NCI-H2029 (cell line): ENCODE data around the gene DLG4.

Experiments used
- DNase-seq: peaks from one replicate; lab custom pipeline; 2025; lab: John Stamatoyannopoulos, UW

DLG4 gene

GRCh38 chr17:7156342-7156940 is 63.2 kb downstream of the DLG4 start:
- no peak for DNase-seq

- no peak for DNase-seq
Measured at GRCh38 chr17:7147772-7148171, 71.9 kb downstream of the DLG4 start.

- DNase-seq: no peak
Measured at GRCh38 chr17:7146115-7146514, 73.5 kb downstream of the DLG4 start.

GRCh38 chr17:7144213-7144612 is 75.4 kb downstream of the DLG4 start:
- DNase-seq: no peak

- no peak for DNase-seq
Measured at GRCh38 chr17:7141824-7142223, 77.8 kb downstream of the DLG4 start.

GRCh38 chr17:7139400-7139799 is 80.2 kb downstream of the DLG4 start:
- DNase-seq: no peak

- DNase-seq: no peak
Measured at GRCh38 chr17:7138800-7139381, 80.7 kb downstream of the DLG4 start.

- DNase-seq: no peak
Measured at GRCh38 chr17:7137171-7137943, 82.3 kb downstream of the DLG4 start.
